ENCODE data around the gene ITPR2.
"Not testable (repeated sequence)": the region's sequence is repeated elsewhere in the genome, so short reads cannot be mapped to it uniquely, and the experiment has no call there.

The ITPR2 gene

GRCh38 chr12:26839512-26839911 is 6.5 kb upstream of the ITPR2 start:
- no peak for TF ChIP-seq CTCF (IDR thresholded peaks at IDR 0.05; ENCODE audit: low read depth, low read length, missing control alignments)
- DNase-seq (ENCODE audit: low read depth): no peak
- H3K4me3 ChIP-seq (ENCODE audit: low read depth, low read length): no peak overlapping the region

GRCh38 chr12:26838888-26839416 is 6.0 kb upstream of the ITPR2 start:
- no peak for TF ChIP-seq CTCF (IDR thresholded peaks at IDR 0.05; ENCODE audit: low read depth, low read length, missing control alignments)
- no peak for DNase-seq (ENCODE audit: low read depth)
- H3K4me3 ChIP-seq (ENCODE audit: low read depth, low read length): no peak overlapping the region

- H3K4me3 ChIP-seq (ENCODE audit: low read depth, low read length): no peak overlapping the region
- no peak for DNase-seq (ENCODE audit: low read depth)
- no peak for TF ChIP-seq CTCF (IDR thresholded peaks at IDR 0.05; ENCODE audit: low read depth, low read length, missing control alignments)
Observed at GRCh38 chr12:26836201-26836600, 3.2 kb upstream of the ITPR2 start.

- not testable (repeated sequence) for DNase-seq (ENCODE audit: low read depth); H3K4me3 ChIP-seq (ENCODE audit: low read depth, low read length)
Observed at GRCh38 chr12:26834503-26835060, 1.6 kb upstream of the ITPR2 start.

- DNase-seq (ENCODE audit: low read depth): no peak
- peak overlapping the region; percentile 59 for H3K4me3 ChIP-seq (ENCODE audit: low read depth, low read length)
- no peak for TF ChIP-seq CTCF (IDR thresholded peaks at IDR 0.05; ENCODE audit: low read depth, low read length, missing control alignments)
Observed at GRCh38 chr12:26833743-26834490, 923 bp upstream of the ITPR2 start.

GRCh38 chr12:26831951-26832821 is 808 bp downstream of the ITPR2 start:
- H3K4me3 ChIP-seq (ENCODE audit: low read depth, low read length): peak overlapping the region; percentile 97
- TF ChIP-seq CTCF (IDR thresholded peaks at IDR 0.05; ENCODE audit: low read depth, low read length, missing control alignments): no peak
- no peak for DNase-seq (ENCODE audit: low read depth)
